ENCODE results near the gene HDAC4.

HDAC4 gene

GRCh38 chr2:239312081-239312511, 88.7 kb downstream of the HDAC4 start:
- Histone ChIP-seq H3K4me1 (ENCODE audit: insufficient read depth, insufficient read length) (peaks cover 8% of the 10 kb centered on the region), H3K4me3 (ENCODE audit: insufficient read length, low read depth) (no peak overlapping the region), H3K9ac (ENCODE audit: insufficient read length, low read depth) (no peak overlapping the region), H3K27me3 (ENCODE audit: insufficient read depth, insufficient read length) (no peaks in the 10 kb centered on the region), H3K9me3 (ENCODE audit: insufficient read depth, low read length) (peaks cover 14% of the 10 kb centered on the region; the same call in 1 of the 2 replicates), H3K36me3 (ENCODE audit: insufficient read depth, insufficient read length, low read length) (peaks cover 7% of the 10 kb centered on the region)
- TF ChIP-seq ZNF274 (IDR thresholded peaks at IDR 0.05; ENCODE audit: low read depth, low read length) (no peak), SUZ12 (IDR thresholded peaks at IDR 0.05; ENCODE audit: extremely low read depth, insufficient read depth, insufficient read length) (no peak), YY1 (IDR thresholded peaks at IDR 0.05; ENCODE audit: insufficient read depth, insufficient read length) (no peak)
- DNase-seq (ENCODE audit: low read depth, low spot score): no peak

- Histone ChIP-seq H3K27me3 (ENCODE audit: insufficient read depth, insufficient read length) (no peaks in the 10 kb centered on the region), H3K4me3 (ENCODE audit: insufficient read length, low read depth) (no peak overlapping the region), H3K36me3 (ENCODE audit: insufficient read depth, insufficient read length, low read length) (peaks cover 7% of the 10 kb centered on the region), H3K4me1 (ENCODE audit: insufficient read depth, insufficient read length) (peaks cover 8% of the 10 kb centered on the region), H3K9me3 (ENCODE audit: insufficient read depth, low read length) (peaks cover 14% of the 10 kb centered on the region; the same call in 1 of the 2 replicates), H3K9ac (ENCODE audit: insufficient read length, low read depth) (no peak overlapping the region)
- TF ChIP-seq ZNF274 (IDR thresholded peaks at IDR 0.05; ENCODE audit: low read depth, low read length): no peak
- DNase-seq (ENCODE audit: low read depth, low spot score): no peak
These were observed 89.4 kb downstream of the HDAC4 start for GRCh38 chr2:239311132-239312040.

GRCh38 chr2:239310401-239311061, 90.3 kb downstream of the HDAC4 start:
- peaks cover 14% of the 10 kb centered on the region; the same call in 1 of the 2 replicates for H3K9me3 ChIP-seq (ENCODE audit: insufficient read depth, low read length)
- DNase-seq (ENCODE audit: low read depth, low spot score): no peak
- no peak overlapping the region for H3K9ac ChIP-seq (ENCODE audit: insufficient read length, low read depth)
- TF ChIP-seq YY1 (IDR thresholded peaks at IDR 0.05; ENCODE audit: insufficient read depth, insufficient read length) (no peak), ZNF274 (IDR thresholded peaks at IDR 0.05; ENCODE audit: low read depth, low read length) (no peak), SUZ12 (IDR thresholded peaks at IDR 0.05; ENCODE audit: extremely low read depth, insufficient read depth, insufficient read length) (no peak)
- peaks cover 7% of the 10 kb centered on the region for H3K36me3 ChIP-seq (ENCODE audit: insufficient read depth, insufficient read length, low read length)
- H3K4me3 ChIP-seq (ENCODE audit: insufficient read length, low read depth): no peak overlapping the region
- peaks cover 8% of the 10 kb centered on the region for H3K4me1 ChIP-seq (ENCODE audit: insufficient read depth, insufficient read length)
- H3K27me3 ChIP-seq (ENCODE audit: insufficient read depth, insufficient read length): no peaks in the 10 kb centered on the region

GRCh38 chr2:239309398-239310245, 91.2 kb downstream of the HDAC4 start:
- Histone ChIP-seq H3K9ac (ENCODE audit: insufficient read length, low read depth) (no peak overlapping the region), H3K4me3 (ENCODE audit: insufficient read length, low read depth) (no peak overlapping the region)
- TF ChIP-seq YY1 (IDR thresholded peaks at IDR 0.05; ENCODE audit: insufficient read depth, insufficient read length) (no peak), SUZ12 (IDR thresholded peaks at IDR 0.05; ENCODE audit: extremely low read depth, insufficient read depth, insufficient read length) (no peak), ZNF274 (IDR thresholded peaks at IDR 0.05; ENCODE audit: low read depth, low read length) (no peak)

GRCh38 chr2:239308661-239309397, 92.0 kb downstream of the HDAC4 start:
- Histone ChIP-seq H3K9me3 (ENCODE audit: insufficient read depth, low read length) (no peaks in the 10 kb centered on the region), H3K9ac (ENCODE audit: insufficient read length, low read depth) (peak overlapping the region; percentile 12), H3K4me1 (ENCODE audit: insufficient read depth, insufficient read length) (peaks cover 16% of the 10 kb centered on the region), H3K36me3 (ENCODE audit: insufficient read depth, insufficient read length, low read length) (peaks cover 7% of the 10 kb centered on the region), H3K4me3 (ENCODE audit: insufficient read length, low read depth) (no peak overlapping the region), H3K27me3 (ENCODE audit: insufficient read depth, insufficient read length) (no peaks in the 10 kb centered on the region)
- TF ChIP-seq YY1 (IDR thresholded peaks at IDR 0.05; ENCODE audit: insufficient read depth, insufficient read length) (no peak), SUZ12 (IDR thresholded peaks at IDR 0.05; ENCODE audit: extremely low read depth, insufficient read depth, insufficient read length) (no peak), ZNF274 (IDR thresholded peaks at IDR 0.05; ENCODE audit: low read depth, low read length) (no peak)
- no peak for DNase-seq (ENCODE audit: low read depth, low spot score)

More at GRCh38 chr2:239309398-239310245, 91.2 kb downstream of the HDAC4 start:
- H3K4me1 ChIP-seq (ENCODE audit: insufficient read depth, insufficient read length): peaks cover 14% of the 10 kb centered on the region
- H3K9me3 ChIP-seq (ENCODE audit: insufficient read depth, low read length): 0 out of 2 replicates have a peak, but pooled peaks cover 5% of the 10 kb centered on the region
- no peaks in the 10 kb centered on the region for H3K27me3 ChIP-seq (ENCODE audit: insufficient read depth, insufficient read length)
- peaks cover 7% of the 10 kb centered on the region for H3K36me3 ChIP-seq (ENCODE audit: insufficient read depth, insufficient read length, low read length)
- no peak for DNase-seq (ENCODE audit: low read depth, low spot score)

- Histone ChIP-seq H3K4me1 (ENCODE audit: insufficient read depth, insufficient read length) (peaks cover 22% of the 10 kb centered on the region), H3K9me3 (ENCODE audit: insufficient read depth, low read length) (no peaks in the 10 kb centered on the region), H3K36me3 (ENCODE audit: insufficient read depth, insufficient read length, low read length) (peaks cover 7% of the 10 kb centered on the region), H3K4me3 (ENCODE audit: insufficient read length, low read depth) (no peak overlapping the region), H3K9ac (ENCODE audit: insufficient read length, low read depth) (no peak overlapping the region), H3K27me3 (ENCODE audit: insufficient read depth, insufficient read length) (no peaks in the 10 kb centered on the region)
- TF ChIP-seq YY1 (IDR thresholded peaks at IDR 0.05; ENCODE audit: insufficient read depth, insufficient read length) (no peak), ZNF274 (IDR thresholded peaks at IDR 0.05; ENCODE audit: low read depth, low read length) (no peak), SUZ12 (IDR thresholded peaks at IDR 0.05; ENCODE audit: extremely low read depth, insufficient read depth, insufficient read length) (no peak)
- no peak for DNase-seq (ENCODE audit: low read depth, low spot score)
These were observed 92.8 kb downstream of the HDAC4 start for GRCh38 chr2:239307921-239308613.
